CD4-positive, alpha-beta T cell treated with Interleukin-1 beta for 1 hour (primary cell): Measurements from ENCODE around the gene NUDT14.

Experiments
- DNase-seq, 2 donors: peaks; one replicate each; pipeline ENCODE4 v3.0.0-alpha.2; 2020 to 2022

Gene NUDT14

DNA sequence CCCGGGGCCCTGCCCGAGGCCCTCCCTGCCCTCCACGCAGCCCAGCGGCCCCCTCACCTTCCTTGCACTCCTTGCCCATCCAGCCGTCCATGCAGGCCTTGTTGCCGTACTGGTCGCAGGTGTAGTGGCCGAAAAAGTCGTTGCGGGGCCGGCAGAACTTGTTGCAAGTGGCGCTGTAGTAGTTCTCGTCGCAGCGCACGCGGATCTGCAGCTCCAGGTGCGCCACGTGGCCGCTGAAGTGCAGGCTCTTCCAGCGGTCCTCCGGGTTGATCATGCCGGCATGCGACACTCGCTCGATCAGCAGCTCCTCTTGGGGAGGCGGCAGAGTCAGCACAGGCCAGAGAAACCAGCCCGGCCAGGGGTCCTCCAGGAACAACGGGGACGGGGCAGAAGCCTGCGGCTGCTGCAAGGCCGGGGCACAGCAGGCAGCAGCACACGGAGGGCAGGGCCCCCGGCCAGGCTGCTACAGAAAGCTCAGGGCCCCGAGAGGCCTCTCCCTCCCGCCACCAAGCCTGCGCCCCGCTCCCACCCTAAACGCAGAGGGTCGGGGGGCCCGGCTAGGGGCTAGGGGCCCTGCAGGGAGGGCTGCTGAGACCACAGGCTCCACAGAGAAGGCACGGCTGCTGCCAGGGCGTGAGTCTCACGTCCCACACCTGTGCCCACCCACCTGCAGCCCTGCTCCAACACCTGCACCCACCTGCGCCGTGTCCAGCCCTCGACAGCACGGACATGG is 25.3 kb downstream of the NUDT14 start:
- no peak for DNase-seq

DNA sequence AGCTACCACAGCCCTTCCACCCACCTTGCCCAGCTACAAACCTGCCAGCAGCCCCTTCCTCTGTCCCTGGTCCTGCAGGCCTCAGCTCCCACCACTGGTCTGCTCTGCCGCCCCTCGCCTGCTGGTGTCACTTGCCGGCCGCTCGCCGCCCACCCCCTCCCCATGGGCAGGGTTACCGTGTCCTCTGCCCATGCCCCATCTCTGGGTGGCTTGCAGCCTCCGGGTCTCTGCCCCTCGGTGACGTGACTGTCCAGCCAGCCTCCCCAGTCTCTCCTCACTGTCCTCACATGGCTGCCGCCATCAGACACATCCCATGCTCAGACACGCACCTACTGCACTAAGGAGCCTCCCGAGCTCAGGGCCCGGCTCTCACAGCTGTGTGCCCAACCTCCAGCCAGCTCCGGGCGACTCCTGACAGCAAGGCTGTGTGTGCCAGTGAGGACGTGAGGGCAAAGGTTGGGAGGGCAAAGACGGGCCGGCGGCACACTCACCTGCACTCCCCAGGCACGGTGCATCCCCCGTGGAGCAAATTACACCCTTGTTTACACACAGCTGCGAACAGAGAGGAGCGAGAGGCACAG is 26.0 kb downstream of the NUDT14 start:
- no peak for DNase-seq

DNA sequence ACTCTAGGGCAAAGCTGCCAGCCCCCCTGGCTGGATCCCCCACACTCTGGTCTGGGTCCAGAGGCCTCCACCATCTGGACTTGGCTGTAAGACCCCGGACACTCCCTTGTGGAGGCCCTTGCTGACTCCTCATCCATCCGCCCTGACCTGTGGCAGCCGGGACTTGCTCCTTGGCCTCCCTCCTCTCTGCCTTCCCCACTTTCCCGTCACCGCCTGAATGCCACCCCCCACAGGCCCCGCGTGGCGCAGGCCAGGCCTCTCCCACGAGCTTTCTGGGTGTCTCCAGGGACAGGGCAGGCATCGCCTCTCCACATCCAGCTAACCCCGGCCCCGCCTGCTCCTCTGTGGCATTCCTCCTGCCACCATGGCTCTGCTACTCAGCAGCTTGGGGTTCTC is 26.6 kb downstream of the NUDT14 start:
- no peak for DNase-seq

DNA sequence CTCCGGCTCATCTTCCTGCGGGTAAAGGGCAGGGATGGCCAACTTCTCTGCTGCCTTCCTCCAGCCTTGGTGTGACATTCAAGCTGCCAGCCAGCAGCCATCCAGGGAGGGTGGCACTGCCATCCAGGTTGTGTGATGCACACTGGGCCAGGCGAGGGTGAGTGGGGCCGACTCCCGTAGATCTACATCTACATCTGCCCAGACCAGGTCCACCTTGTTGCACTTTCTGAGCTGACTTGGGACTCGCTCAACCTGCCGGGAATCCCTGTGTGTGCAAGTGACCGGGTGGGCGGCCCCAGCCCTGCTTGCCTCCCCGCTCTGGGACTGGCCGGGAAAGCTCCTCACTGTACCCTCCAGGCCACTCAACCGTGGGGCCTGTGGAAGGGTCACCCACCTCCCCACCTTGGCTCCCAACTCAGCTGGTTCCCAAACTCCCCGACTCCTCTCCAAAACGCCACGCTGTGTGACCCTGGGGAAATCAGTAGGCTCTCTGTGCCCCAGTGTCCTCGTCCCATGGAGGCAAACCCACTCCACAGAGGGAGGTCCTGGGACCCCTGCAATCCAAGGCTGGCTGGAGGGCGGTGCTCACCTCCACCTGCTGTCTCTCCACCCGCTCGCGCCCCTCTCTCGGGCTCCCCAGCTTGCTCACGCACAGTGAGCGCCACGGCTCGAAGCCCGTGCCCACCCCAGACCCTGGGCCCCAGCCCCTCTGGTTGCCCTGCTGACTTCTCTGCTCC is 27.2 kb downstream of the NUDT14 start:
- DNase-seq = no peak

DNA sequence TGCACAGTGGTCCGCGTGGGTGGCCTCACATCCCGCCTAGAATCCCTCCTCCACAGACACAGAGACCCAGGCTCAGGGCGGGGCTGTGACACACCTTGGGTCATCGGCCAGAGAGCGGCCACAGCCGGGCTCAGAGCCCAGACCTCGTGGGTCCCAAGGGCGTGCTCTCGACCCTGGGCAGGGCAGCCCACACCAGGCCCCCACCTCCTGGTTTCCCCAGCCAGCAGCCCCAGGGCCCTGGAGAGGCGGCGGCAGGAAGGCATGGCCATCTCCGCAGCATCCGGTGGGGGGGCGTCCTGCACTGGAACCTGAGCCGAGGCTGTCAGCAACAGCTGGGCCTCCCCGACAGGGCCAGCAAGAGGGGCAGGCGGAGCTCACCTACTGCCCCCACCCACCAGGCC is 27.8 kb downstream of the NUDT14 start:
- no peak for DNase-seq

DNA sequence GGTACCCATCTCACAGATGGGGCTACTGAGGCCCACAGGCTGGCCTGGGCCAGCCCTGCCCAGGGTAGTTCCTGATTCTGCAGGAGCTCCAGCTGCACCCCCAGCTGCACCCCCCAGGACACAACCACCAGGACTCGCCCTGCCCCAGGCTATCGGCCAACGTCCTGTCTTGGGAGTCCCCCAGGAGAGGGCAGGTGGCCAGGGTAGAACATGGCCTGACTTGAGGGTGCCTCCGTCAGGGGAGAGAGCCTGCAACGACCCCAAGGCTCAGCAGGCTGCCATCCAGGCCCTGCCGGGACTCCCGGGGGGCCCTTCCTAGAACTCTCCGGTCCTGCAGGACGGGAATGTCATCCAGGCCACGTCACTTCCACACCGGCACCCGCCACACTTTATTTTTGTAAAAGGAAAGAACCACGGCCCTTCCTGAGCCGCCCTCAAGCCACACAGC is 28.3 kb downstream of the NUDT14 start:
- no peak for DNase-seq

DNA sequence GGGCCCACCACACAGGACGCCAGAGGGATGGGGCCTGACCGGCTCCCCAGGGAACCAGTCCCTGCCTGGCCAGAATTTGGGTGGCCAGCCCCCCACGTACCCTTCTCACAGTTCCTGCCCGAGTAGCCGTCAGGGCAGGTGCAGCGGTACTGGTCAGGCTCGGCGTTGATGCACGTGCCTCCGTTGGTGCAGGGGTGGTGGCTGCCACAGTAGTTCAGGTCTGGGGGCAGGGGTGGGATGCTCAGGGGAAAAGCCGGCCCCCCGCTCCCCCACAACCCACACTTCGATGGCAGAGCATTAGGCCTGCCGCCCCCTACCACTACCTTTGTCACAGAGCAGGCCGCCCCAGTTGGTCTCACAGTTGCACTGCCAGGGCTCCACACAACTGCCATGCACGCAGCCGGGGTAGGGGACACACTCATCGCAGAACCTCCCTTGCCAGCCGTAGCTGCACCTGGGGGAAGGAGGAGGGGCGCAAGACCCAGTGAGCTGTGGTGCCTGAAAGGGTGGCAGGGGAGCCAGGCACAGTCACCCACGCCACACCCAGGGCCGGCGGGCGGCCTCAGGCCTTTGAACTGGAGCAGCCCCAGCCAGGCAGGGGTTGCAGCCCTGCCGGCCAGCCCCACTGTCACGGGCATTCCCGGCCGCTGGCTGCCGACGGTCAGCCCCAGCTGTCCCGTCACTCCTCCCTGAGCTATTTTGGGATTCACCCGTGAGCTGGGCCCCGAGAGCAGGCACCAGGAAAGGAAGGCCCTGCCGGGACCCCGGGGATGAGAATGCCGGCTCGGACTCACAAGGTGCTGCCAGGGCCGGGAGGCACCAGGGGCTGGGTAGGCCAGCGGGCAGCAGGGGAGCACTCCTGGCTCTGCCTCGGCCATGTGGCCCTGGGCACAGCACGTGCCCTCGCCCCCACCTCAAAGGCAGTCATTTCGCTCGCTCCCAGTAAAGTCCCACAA is 29.0 kb downstream of the NUDT14 start:
- DNase-seq = no peak

DNA sequence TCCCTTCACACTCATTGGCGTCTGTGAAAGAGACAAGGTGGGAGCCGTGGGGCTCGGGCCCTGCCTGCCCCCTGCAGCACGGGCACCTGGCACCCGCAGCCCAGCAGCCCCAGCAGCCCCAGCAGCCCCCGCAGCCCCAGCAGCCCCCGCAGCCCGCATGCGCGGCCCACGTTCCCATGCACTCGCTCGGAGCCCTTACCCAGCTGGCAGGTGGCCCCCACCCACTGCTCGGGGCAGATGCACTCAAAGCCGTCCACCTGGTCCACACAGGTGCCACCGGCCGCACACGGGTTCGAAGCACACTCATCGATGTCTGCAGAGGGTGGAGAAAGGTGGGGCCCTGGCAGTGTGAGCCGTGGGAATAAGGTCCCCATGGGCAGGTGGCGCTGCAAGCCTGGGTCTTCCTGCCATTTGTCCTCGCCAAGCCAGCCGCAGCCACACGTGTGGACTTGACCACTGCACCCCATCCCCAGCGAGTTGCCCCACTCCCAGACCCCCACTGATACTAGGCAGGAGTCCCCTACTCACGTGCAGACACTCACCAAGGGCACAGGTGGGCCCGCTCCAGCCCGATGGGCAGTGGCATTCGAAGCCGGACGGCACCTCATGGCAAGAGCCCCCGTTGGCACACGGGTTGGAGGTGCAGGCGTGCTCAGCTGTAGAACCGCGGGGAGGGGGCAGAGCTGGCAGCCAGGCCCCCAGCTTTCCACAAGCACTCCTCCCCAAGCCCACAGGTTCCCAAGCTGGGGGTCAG is 29.9 kb downstream of the NUDT14 start:
- DNase-seq = no peak

DNA sequence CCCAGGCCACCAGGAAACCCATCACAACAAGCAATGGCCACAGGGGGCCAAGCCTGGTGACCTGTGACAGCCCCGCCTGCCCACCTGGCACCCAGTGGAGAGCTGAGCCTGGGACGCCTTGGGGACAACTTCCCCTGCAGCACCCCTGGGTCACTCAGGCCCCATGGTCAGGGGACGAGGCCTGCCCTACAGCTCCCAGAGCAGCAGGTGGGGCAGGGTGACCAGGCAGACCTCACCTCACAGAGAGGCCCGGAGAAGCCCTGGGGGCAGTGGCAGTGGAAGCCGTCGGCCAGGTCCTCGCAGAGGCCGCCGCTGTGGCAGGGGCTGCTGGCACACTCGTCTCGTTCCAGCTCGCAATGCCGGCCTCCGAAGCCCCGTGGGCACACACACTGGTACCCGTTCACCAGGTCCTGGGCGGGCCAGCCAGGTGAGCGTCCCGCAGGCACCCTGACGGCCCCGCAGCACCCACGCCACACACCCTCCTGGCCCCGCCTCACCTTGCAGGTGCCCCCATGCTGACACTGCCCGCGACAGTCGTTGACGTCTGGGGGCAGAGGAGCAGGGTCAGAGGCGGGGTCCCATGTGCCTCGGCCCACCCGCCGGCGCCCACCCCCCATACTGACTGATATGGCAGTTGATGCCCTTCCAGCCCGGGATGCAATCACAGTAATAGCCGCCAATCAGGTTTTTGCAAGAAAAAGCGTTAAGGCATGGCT is 30.6 kb downstream of the NUDT14 start:
- DNase-seq = no peak

DNA sequence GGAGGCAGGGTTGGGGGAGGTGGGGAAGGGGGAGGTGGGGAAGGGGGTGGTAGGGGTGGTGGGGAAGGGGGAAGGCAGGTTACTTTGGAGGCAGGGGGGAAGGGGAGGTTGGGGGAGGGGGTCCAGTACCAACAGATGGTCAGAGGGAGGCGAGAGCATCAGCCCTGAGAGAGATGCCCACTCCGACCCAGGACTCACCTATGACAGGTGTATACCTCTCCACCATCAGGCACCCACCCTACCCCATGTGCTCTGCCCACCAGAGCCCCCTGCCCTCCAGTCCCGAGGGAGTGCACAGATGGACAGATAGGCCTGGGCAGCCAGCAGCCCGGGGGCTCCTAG is 31.1 kb downstream of the NUDT14 start:
- DNase-seq = no peak

DNA sequence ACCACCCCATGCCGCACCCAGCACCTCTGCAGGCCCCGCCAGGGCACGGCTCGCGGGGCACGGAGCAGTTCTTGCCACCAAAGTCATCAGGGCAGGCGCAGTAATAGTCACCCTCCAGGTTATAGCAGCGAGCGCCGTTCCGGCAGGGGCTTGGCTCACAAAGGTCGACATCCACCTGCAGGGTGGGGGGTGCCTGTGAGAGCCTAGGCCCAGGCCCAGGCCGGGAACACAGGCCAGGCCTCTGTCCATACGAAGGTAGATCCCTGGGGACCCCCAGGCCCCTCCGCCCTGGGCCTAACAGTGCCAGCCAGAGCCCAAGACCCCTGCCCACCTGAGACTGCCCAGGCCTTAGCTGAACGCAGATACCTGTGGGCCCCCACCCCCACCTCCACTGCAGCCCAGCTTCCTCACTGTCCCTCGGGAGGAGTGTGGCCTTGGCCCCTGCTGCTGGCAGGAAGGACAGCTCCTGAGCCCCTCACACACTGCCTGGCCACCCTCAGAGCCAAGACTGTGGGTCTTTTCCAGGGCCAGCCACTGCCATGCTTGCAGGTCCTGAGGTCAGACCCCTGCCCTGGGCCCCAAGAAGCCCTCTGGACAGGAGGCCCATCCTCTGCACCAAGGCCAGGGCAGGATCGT is 31.8 kb downstream of the NUDT14 start:
- DNase-seq = no peak

DNA sequence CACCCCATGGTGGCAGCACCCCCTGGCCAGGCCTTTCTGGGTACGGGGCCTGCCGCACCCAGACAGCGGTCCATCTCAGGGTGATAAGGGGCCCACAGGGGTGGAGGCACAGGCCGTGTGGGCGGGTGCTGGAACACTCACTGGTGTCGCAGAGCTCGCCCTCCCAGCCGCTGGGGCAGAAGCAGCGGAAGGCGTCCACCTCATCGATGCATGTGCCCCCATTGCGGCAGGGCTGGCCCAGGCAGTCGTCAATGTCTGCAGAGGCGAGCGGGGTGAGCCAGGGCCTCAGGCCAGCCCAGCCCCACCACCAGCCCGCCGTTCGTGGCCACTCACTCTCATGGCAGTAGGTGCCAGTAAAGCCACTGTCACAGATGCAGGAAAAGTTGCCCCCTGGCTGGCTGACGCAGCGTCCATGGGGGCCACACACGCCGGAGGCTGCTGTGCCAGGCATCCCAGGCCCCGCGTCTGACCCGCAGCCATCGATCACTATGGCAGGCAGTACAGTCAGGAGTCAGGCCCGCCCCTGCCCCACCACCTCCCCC is 32.4 kb downstream of the NUDT14 start:
- DNase-seq = no peak

DNA sequence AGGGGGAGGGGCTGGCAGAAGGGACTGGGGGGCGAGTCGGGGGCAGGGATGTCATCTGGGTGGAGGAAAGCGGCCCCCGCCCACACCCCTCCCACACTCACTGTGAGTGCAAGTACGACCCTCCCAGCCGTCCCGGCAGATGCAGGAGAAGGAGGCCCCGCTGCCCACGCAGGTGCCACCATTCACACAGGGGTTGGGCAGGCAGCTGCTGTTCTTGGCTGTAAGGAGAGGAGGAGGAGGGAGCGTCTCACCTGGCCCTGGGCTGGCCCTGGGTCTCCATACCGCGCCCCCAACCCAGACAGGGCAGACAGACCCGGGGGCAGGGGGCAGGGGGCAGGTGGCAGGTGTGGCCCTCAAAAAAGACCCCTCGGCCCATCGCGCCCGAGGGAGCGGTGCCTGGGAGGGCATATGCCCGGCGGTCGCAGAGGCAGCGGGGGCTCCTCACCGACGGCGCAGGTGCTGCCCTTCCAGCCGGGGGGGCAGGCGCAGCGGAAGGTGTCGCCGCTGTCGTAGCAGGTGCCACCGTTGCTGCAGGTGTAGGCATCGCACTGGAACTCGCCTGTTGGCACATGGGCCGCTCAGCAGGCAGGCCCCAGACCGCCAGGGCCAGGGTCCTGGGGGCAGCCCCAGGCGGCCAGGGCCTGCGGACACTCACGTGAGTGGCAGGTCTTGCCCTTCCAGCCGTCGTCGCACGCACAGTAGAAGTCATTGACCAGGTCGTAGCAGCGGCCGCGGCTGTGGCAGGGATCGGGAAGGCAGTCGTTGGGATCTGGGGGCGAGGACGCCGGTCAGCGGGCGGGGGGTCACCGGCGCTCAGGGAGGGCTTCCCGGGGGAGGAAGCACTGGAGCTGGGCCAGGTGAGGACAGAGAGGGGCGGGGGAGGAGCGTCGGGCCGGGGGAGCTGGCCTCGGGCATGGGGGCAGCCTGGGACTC is 33.2 kb downstream of the NUDT14 start:
- DNase-seq = no peak

DNA sequence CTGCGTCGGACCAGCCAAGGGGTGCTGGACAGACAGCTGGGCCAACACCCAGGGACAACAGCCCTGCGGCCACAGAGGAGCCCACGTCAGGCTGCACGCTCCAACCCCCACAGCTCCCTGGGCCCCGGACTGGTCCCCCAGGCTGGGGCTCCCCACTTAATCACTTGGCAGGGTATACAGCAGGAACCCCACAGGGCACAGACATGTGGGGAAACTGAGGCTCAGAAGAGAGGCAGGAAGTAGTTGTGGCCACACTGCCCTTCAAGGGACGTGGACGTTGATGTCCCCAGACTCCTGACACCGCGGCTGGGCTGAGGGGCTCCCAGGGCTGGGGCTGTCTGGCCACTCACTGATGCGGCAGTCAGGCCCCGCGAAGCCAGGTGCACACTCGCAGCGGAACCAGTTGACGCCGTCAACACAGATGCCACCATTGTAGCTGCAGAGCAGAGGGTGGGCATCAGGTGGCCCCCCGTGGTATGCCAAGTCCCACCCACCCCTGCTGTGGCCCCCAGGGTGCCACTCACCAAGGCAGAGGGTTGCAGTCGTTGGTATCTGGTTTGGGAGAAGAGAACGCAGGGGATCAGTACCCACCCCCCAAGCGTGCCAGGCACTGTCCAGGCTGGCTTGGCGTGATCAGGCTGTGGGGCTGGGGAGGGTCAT is 34.0 kb downstream of the NUDT14 start:
- no peak for DNase-seq

DNA sequence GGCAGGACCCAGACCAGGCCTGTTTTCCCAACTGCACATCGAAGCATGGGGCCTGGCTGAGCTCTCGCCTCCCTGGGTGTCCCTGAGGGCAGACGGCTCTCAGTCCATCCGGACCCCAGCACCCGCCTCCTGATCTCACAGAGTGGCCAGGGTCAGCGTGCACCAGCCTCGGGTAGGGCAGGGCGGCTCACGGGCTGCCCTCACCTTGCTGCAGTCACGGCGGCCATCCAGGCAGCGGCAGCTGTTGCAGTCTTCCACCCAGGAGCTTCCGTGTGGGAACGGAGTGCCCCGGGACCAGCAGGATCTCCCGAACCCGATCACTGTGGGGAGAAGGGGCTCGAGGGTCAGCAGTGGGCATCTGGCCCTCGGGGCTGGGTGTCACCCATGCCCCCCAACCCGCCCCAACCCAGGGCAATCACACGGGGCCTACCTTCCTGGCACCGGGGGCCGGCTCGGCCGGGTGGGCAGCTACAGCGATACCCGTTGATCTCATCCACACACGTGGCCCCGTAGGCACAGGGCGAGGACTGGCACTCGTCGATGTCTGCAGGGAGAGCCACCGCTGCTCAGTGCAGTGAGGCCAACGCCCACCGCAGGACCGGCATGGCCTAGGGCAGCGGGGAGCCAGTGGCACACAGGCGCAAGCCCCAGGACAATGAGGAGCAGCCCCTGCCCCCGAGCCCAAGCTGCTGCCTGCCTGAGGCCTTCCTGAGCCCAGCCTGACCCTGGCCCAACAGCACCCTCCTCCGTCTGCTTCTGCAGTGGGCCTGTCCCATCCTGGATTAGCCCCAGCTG is 34.7 kb downstream of the NUDT14 start:
- DNase-seq = no peak

DNA sequence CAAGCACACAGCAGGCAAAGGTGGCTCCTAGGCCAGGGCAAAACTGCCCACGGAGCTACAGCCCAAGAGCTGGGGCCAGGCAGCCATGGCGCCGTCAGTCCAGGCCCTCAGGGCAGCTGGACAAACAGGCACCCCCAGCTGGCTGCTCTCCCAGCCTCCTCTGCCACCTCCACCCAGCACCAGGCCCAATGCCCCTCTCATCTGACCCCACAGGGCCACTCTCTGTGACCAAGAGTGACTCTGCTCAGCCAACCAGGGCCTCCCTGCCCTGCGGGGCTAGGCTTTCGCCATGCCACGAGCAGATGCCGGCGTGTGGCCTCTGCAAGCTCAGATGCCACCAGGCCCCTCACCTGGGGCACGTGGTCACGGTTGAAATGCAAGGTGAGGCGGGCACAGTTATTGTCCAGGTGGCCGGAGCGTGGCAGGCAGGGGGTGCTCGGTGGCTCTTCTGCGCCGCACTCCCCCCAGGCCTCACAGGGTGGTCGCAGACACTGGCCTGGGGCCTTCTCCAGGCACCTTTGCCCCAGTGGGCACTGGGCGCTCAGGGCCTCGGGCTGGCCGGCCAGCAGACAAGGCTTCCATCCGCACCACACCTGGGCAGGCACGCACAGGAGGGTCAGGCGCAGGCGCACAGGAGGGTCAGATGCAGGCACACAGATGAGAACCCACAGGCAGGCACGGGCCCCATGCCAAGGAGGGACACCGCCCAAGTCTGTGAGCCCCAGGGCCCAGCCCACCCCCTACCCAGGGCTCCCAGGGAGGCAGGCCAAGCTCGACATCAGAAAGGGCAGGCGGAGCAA is 35.5 kb downstream of the NUDT14 start:
- DNase-seq = no peak

DNA sequence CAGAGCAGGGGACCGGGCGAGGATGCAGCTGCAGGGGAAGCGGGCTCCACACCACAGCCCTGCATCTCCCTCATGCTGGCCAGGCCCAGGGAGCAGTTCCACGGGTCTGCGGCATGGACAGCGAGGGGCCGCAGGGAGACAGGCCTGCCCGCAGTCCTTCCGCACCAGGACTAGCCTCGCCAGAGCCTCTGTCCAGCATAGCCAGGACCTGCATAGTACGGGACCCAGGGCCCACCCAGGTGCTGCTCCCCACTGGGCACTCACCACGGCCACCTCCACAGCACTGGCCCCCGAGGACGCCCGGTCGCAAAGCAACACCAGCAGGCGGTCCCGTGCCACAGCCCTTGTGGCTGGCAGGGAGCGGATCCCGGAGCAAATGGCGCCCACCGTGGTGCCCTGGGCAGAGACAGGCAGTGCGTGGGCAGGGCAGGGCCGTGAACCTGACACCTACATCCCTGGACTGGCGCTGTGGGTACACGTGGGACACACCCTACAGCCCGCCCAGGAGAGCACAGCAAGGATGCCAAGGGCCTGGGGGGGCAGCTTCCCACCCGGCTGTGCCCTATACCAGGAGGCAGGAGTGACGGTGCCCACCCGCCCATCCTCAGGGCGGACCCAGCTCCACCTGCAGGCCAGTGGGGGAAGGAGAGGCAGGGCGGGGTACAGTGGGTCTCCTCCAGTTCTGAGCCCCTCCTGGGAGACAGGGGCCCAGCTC is 36.3 kb downstream of the NUDT14 start:
- DNase-seq = no peak
